HCT116 (cell line): Measurements from ENCODE around the gene SBF2. TPM values are rescaled to one million over a fixed set of nuclear protein-coding genes. Genes with fewer than 3 reads are reported as not detected.

ENCODE experiments used
- ATAC-seq: fragments of 200-7000 bp; cut with Tn5 transposase; 2 replicates; pipeline ENCODE4 v1.9.1; 2020; ENCODE audit warnings: mild to moderate bottlenecking, moderate library complexity
- BruUV-seq: library from RNA; stranded (reverse); fragments of 400-500 nt; replicated peaks from 2 replicates; lab custom pipeline; 2021; lab: Mats Ljungman, UMichigan
- CTCF ChIA-PET: fragments of 300-600 bp; sonication (Branson Sonifier 250); formaldehyde crosslinking; loops from one replicate; lab custom pipeline; 2021; ENCODE audit warnings: antibody characterized with exemption; lab: Charles Lee
- POLR2A ChIA-PET: fragments of 300-600, 350-600 bp; sonication (Branson Sonifier 250); formaldehyde crosslinking; loops from one replicate; lab custom pipeline; 2021; ENCODE audit warnings: antibody characterized with exemption; lab: Charles Lee
- RAD21 ChIA-PET, 2 experiments: fragments of 300-600 bp; sonication (Branson Sonifier 250); formaldehyde crosslinking; loops; one replicate each; lab custom pipeline; 2023; ENCODE audit warnings: low total read pairs in 2 of 2; ENCODE audit not compliant: uncharacterized antibody in 2 of 2, unreplicated experiment in 2 of 2, low non-redundant PET in 1 of 2; lab: Charles Lee
- DNase-seq: peaks from one replicate; pipeline ENCODE4 v3.0.0-alpha.2; 2010; ENCODE audit warnings: low read depth, low spot score
- H2AFZ ChIP-seq: fragments of 200-600 bp; shearing (Covaris generic), sonication (generic); 2 replicates; pipeline ENCODE4 v1.6.1; 2017; ENCODE audit warnings: low read depth, mixed run types, mixed read lengths, antibody characterized with exemption, low read length; ENCODE audit not compliant: poor library complexity, severe bottlenecking
- H3K27ac ChIP-seq: 2 replicates; pipeline ENCODE4 v1.5.1; 2012; ENCODE audit warnings: low read depth, low read length
- H3K27me3 ChIP-seq: fragments of 200-600 bp; sonication (generic); 2 replicates; pipeline ENCODE4 v1.6.1; 2016; ENCODE audit warnings: mixed run types, low read length, mixed read lengths; ENCODE audit not compliant: insufficient read depth
- H3K36me3 ChIP-seq, 2 experiments: fragments of 200-500 bp in 1 of 2; fragments of 200-600 bp in 1 of 2; sonication (Bioruptor generic) in 1 of 2; sonication (generic) in 1 of 2; 2 replicates each; pipeline versions ENCODE4 v1.5.1 to v1.6.1; 2014 to 2016; ENCODE audit warnings: low read length in 2 of 2, inconsistent platforms in 1 of 2, mixed read lengths in 1 of 2, mixed run types in 1 of 2; ENCODE audit not compliant: insufficient read depth in 2 of 2, control insufficient read depth in 1 of 2
- H3K4me1 ChIP-seq, 2 experiments: fragments of 200-600 bp in 1 of 2; sonication (generic) in 1 of 2; 2 replicates each; pipeline versions ENCODE4 v1.5.1 to v1.6.1; 2012 to 2017; ENCODE audit warnings: low read length in 2 of 2, inconsistent platforms in 1 of 2, mild to moderate bottlenecking in 1 of 2, mixed read lengths in 1 of 2, mixed run types in 1 of 2, moderate library complexity in 1 of 2; ENCODE audit not compliant: insufficient read depth in 2 of 2, control insufficient read depth in 1 of 2
- H3K4me2 ChIP-seq: fragments of 200-600 bp; sonication (generic); 2 replicates; pipeline ENCODE4 v1.6.1; 2017; ENCODE audit warnings: mixed run types, low read length, mixed read lengths
- H3K4me3 ChIP-seq, 2 experiments: fragments of 200-600 bp in 1 of 2; sonication (generic) in 1 of 2; replicated peaks in 1 of 2; 2 replicates each; pipeline ENCODE4 v1.5.1; 2011 to 2016; ENCODE audit warnings: low read length in 2 of 2, control low read depth in 1 of 2, low read depth in 1 of 2, mild to moderate bottlenecking in 1 of 2, mixed read lengths in 1 of 2, mixed run types in 1 of 2
- H3K79me2 ChIP-seq: fragments of 200-600 bp; sonication (generic); 2 replicates; pipeline ENCODE4 v1.6.1; 2017; ENCODE audit warnings: mild to moderate bottlenecking, mixed run types, low read length, moderate library complexity, mixed read lengths; ENCODE audit not compliant: insufficient read depth
- H3K9ac ChIP-seq: fragments of 200-600 bp; sonication (generic); 2 replicates; pipeline ENCODE4 v1.6.1; 2016; ENCODE audit warnings: low read length, mixed read lengths
- H3K9me2 ChIP-seq: fragments of 200-600 bp; sonication (generic), shearing (Covaris generic); 2 replicates; pipeline ENCODE4 v1.6.1; 2017; ENCODE audit warnings: mixed run types, mild to moderate bottlenecking, moderate library complexity; ENCODE audit not compliant: insufficient read depth
- H3K9me3 ChIP-seq, 2 experiments: fragments of 200-500 bp in 1 of 2; fragments of 200-600 bp in 1 of 2; sonication (Bioruptor generic) in 1 of 2; sonication (generic) in 1 of 2; 2 replicates each; pipeline ENCODE4 v1.6.1; 2014 to 2017; ENCODE audit warnings: low read length in 2 of 2, mixed read lengths in 2 of 2, inconsistent platforms in 1 of 2, low read depth in 1 of 2, mild to moderate bottlenecking in 1 of 2, mixed run types in 1 of 2, moderate library complexity in 1 of 2; ENCODE audit not compliant: control insufficient read depth in 1 of 2, insufficient read depth in 1 of 2
- H4K20me1 ChIP-seq: fragments of 200-600 bp; sonication (generic), shearing (Covaris generic); 2 replicates; pipeline ENCODE4 v1.6.1; 2017; ENCODE audit warnings: mixed run types, mild to moderate bottlenecking, moderate library complexity; ENCODE audit not compliant: insufficient read depth
- CEBPB ChIP-seq: IDR thresholded peaks from 2 replicates; pipeline ENCODE4 v1.6.1; 2012; ENCODE audit warnings: low read depth
- EGR1 ChIP-seq: IDR thresholded peaks from 2 replicates; pipeline ENCODE4 v1.6.1; 2012; ENCODE audit warnings: low read depth
- EZH2 ChIP-seq: fragments of 200-600 bp; sonication (generic); IDR thresholded peaks from 2 replicates; pipeline ENCODE4 v1.6.1; 2017; ENCODE audit warnings: antibody characterized with exemption, mixed run types
- EZH2phosphoT487 ChIP-seq: fragments of 200-600 bp; IDR thresholded peaks from 2 replicates; pipeline ENCODE4 v1.6.1; 2018; ENCODE audit warnings: antibody characterized with exemption, borderline replicate concordance
- FOSL1 ChIP-seq: IDR thresholded peaks from 2 replicates; pipeline ENCODE4 v1.6.1; 2012; ENCODE audit warnings: low read depth
- JUND ChIP-seq: IDR thresholded peaks from 2 replicates; pipeline ENCODE4 v1.6.1; 2012
- POLR2A ChIP-seq: IDR thresholded peaks from 2 replicates; pipeline ENCODE4 v1.7.0; 2011; ENCODE audit warnings: borderline replicate concordance; ENCODE audit not compliant: insufficient read depth, insufficient read length; ENCODE audit errors: extremely low read depth
- POLR2AphosphoS5 ChIP-seq: IDR thresholded peaks from 2 replicates; pipeline ENCODE4 v1.6.1; 2011; ENCODE audit warnings: mild to moderate bottlenecking, low read depth, low read length, moderate library complexity
- SIN3A ChIP-seq: IDR thresholded peaks from 2 replicates; pipeline ENCODE4 v1.6.1; 2012; ENCODE audit warnings: low read depth
- SRF ChIP-seq: IDR thresholded peaks from 2 replicates; pipeline ENCODE4 v1.6.1; 2012; ENCODE audit warnings: low read depth
- TCF7L2 ChIP-seq: IDR thresholded peaks from 2 replicates; pipeline ENCODE4 v1.7.0; 2011; ENCODE audit warnings: borderline replicate concordance, inconsistent platforms; ENCODE audit not compliant: insufficient read depth, insufficient read length; ENCODE audit errors: extremely low read depth
- YY1 ChIP-seq: IDR thresholded peaks from 2 replicates; pipeline ENCODE4 v1.6.1; 2011; ENCODE audit warnings: low read length, low read depth, moderate library complexity, mild to moderate bottlenecking; ENCODE audit not compliant: insufficient replicate concordance; ENCODE audit errors: extremely low read depth
- ZFX ChIP-seq: fragments of 450-650 bp; IDR thresholded peaks from 2 replicates; pipeline ENCODE4 v1.6.1; 2017
- ZNF274 ChIP-seq: fragments of 200-500 bp; sonication (Bioruptor generic); IDR thresholded peaks from 2 replicates; pipeline ENCODE4 v1.6.1; 2014; ENCODE audit warnings: mild to moderate bottlenecking, low read depth, low read length, inconsistent platforms
- intact Hi-C: fragments of 100-400 bp; cut with micrococcal nuclease; formaldehyde crosslinking; loops from 2 replicates; pipeline ENCODE4 v1.10.0; 2022
- total RNA-seq: library from RNA; stranded (reverse); gene quantifications from one replicate; pipeline ENCODE4 v1.2.1, GENCODE V29; 2021; ENCODE audit not compliant: unreplicated experiment
- TF ChIP-seq, protein P1 (sequence below), 3 experiments: fragments of 200-600 bp in 1 of 3; sonication (generic) in 1 of 3; IDR thresholded peaks in 2 of 3; conservative IDR thresholded peaks in 1 of 3; 2 replicates each; pipeline ENCODE4 v1.5.1; 2012 to 2017; ENCODE audit warnings: low read depth in 2 of 3, low read length in 2 of 3, antibody characterized with exemption in 1 of 3, borderline replicate concordance in 1 of 3, control low read depth in 1 of 3, mild to moderate bottlenecking in 1 of 3, mixed read lengths in 1 of 3, mixed run types in 1 of 3, moderate library complexity in 1 of 3; ENCODE audit not compliant: insufficient read depth in 1 of 3
- TF ChIP-seq, protein P2 (sequence below): IDR thresholded peaks from 2 replicates; pipeline ENCODE4 v1.6.1; 2011; ENCODE audit warnings: mild to moderate bottlenecking, low read length, moderate library complexity; ENCODE audit not compliant: insufficient replicate concordance; ENCODE audit errors: extremely low read depth
- TF ChIP-seq, protein P3 (sequence below): IDR thresholded peaks from 2 replicates; pipeline ENCODE4 v1.6.1; 2012
- TF ChIP-seq, protein P4 (sequence below): IDR thresholded peaks from 2 replicates; pipeline ENCODE4 v1.6.1; 2012

SBF2 gene
- total RNA-seq, 1 experiment from 2014 or later: 35.0 TPM

DNA sequence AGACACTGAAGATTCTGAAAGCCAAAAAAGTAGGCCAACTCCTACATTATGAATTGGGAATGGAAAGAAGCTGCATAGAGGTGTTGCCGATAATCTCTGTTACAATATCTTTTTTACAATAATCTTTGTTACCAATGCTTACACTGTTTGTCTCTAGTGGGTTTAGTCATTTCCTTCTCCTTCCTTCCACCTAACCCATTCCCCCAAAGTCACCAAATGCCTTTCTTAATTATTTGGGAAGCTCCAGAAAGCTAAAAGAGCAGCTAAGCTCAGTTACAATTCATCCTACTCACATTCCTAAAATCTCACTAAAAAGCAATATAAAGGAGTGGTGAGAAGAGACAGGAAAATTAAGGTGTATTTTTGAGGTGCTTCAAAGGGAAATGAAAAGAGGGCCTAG, 316.5 kb downstream of the SBF2 start:
- Histone ChIP-seq H3K4me2 (no peak overlapping the region), H3K4me3 (no peak overlapping the region), H2AFZ (no peak overlapping the region), H3K27ac (no peak overlapping the region), H3K4me1 (peaks cover 3 to 13% of the 10 kb centered on the region in 2 experiments), H3K9me2 (no peaks in the 10 kb centered on the region), H3K9me3 (no peaks in the 10 kb centered on the region), H3K79me2 (no peaks in the 10 kb centered on the region), H3K27me3 (no peaks in the 10 kb centered on the region), H3K36me3 (no peaks in the 10 kb centered on the region), H3K9ac (no peak overlapping the region), H4K20me1 (no peaks in the 10 kb centered on the region)
- POLR2A ChIA-PET: no interaction called here
- CTCF ChIA-PET: no interaction called here
- ATAC-seq (no peak), DNase-seq (no peak)
- RAD21 ChIA-PET: no interaction called here
- intact Hi-C loops: loop anchor here (10.0 kb wide), 1 partner anchor 363 kb away; no protein-coding TSS in a partner anchor
- TF ChIP-seq SIN3A: no peak
- no peak for TF ChIP-seq FOSL1
- BruUV-seq: no TSS peak

DNA sequence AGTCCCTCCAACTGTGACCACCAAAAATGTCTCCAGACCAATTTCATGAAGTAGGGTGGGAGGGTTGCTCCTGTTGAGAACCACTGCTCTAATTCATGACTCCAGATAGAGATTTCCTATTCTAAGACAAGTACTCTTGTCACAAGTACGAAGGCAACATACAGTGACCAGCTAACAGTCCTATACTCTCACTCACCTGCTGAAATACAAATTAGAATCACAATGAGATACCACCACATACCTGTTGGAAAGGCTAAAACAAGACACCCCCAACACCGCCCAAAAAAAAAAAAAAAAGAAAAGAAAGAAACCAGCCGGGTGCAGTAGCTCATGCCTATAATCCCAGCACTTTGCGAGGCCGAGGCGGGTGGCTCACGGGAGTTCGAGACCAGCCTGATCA, 319.6 kb downstream of the SBF2 start:
- TF ChIP-seq EZH2 (no peak), FOSL1 (no peak), POLR2A (no peak), SIN3A (no peak), ZFX (no peak), SRF (no peak), JUND (no peak), ZNF274 (no peak), EGR1 (no peak), EZH2phosphoT487 (no peak), YY1 (no peak), TCF7L2 (no peak), POLR2AphosphoS5 (no peak), CEBPB (no peak)
- TF ChIP-seq, protein P1, sequence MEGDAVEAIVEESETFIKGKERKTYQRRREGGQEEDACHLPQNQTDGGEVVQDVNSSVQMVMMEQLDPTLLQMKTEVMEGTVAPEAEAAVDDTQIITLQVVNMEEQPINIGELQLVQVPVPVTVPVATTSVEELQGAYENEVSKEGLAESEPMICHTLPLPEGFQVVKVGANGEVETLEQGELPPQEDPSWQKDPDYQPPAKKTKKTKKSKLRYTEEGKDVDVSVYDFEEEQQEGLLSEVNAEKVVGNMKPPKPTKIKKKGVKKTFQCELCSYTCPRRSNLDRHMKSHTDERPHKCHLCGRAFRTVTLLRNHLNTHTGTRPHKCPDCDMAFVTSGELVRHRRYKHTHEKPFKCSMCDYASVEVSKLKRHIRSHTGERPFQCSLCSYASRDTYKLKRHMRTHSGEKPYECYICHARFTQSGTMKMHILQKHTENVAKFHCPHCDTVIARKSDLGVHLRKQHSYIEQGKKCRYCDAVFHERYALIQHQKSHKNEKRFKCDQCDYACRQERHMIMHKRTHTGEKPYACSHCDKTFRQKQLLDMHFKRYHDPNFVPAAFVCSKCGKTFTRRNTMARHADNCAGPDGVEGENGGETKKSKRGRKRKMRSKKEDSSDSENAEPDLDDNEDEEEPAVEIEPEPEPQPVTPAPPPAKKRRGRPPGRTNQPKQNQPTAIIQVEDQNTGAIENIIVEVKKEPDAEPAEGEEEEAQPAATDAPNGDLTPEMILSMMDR (IDR thresholded peaks at IDR 0.05 in 2 of 3, conservative IDR thresholded peaks at IDR 0.05 in 1 of 3; ENCODE audit: borderline replicate concordance in 1 of 3, insufficient read depth in 1 of 3, low read depth in 2 of 3, low read length in 2 of 3): no peak
- TF ChIP-seq, protein P2, sequence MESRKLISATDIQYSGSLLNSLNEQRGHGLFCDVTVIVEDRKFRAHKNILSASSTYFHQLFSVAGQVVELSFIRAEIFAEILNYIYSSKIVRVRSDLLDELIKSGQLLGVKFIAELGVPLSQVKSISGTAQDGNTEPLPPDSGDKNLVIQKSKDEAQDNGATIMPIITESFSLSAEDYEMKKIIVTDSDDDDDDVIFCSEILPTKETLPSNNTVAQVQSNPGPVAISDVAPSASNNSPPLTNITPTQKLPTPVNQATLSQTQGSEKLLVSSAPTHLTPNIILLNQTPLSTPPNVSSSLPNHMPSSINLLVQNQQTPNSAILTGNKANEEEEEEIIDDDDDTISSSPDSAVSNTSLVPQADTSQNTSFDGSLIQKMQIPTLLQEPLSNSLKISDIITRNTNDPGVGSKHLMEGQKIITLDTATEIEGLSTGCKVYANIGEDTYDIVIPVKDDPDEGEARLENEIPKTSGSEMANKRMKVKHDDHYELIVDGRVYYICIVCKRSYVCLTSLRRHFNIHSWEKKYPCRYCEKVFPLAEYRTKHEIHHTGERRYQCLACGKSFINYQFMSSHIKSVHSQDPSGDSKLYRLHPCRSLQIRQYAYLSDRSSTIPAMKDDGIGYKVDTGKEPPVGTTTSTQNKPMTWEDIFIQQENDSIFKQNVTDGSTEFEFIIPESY: no peak
- TF ChIP-seq, protein P3, sequence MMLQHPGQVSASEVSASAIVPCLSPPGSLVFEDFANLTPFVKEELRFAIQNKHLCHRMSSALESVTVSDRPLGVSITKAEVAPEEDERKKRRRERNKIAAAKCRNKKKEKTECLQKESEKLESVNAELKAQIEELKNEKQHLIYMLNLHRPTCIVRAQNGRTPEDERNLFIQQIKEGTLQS: no peak
- TF ChIP-seq, protein P4, sequence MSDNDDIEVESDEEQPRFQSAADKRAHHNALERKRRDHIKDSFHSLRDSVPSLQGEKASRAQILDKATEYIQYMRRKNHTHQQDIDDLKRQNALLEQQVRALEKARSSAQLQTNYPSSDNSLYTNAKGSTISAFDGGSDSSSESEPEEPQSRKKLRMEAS: no peak
- no TSS peak for BruUV-seq
- no peaks in the 10 kb centered on the region for H3K9me3 ChIP-seq
- H3K4me1 ChIP-seq: no peaks in the 10 kb centered on the region
- no peak for ATAC-seq
- H3K4me3 ChIP-seq: no peak overlapping the region
- H4K20me1 ChIP-seq: no peaks in the 10 kb centered on the region
- H3K9ac ChIP-seq: no peak overlapping the region
- H3K27ac ChIP-seq: no peak overlapping the region
- DNase-seq: no peak
- no peak overlapping the region for H3K4me2 ChIP-seq
- RAD21 ChIA-PET: no interaction called here
- H3K27me3 ChIP-seq: no peaks in the 10 kb centered on the region
- no peaks in the 10 kb centered on the region for H3K36me3 ChIP-seq
- H2AFZ ChIP-seq: no peak overlapping the region
- H3K9me2 ChIP-seq: no peaks in the 10 kb centered on the region
- CTCF ChIA-PET: interaction anchor here (0.7 to 2.5 kb wide), 5 partner anchors 9 to 1820 kb away, joined by 3 to 13 read pairs (median 5); no protein-coding TSS in a partner anchor
- H3K79me2 ChIP-seq: no peaks in the 10 kb centered on the region
- intact Hi-C loops: loop anchor here (5.0 to 10.0 kb wide), 3 partner anchors 333 to 360 kb away; partner anchors contain the start of gene ADM
- POLR2A ChIA-PET: no interaction called here
